ENCODE measurements around the gene COL6A3. TPM values are rescaled to one million over a fixed set of nuclear protein-coding genes. Genes with fewer than 3 reads are reported as not detected.

Gene COL6A3
- total and polyA plus RNA-seq, 4 experiments from 2014 or later, result 0.56 to 2.1 (median 1.5) TPM; not detected in 1

- no peak for DNase-seq
- Histone ChIP-seq H3K4me1 (ENCODE audit: insufficient read depth, low read length) (no peaks in the 10 kb centered on the region), H3K36me3 (ENCODE audit: insufficient read depth, low read length) (no peaks in the 10 kb centered on the region), H3K9me3 (ENCODE audit: control insufficient read depth in 1 of 2, low read length in 2 of 2) (no peaks in the 10 kb centered on the region), H3K27ac (ENCODE audit: low read depth, low read length) (no peak overlapping the region), H3K4me3 (ENCODE audit: low read length in 2 of 2) (no peak overlapping the region), H3K27me3 (ENCODE audit: insufficient read depth, low read length) (no peaks in the 10 kb centered on the region)
- Mint-ChIP-seq H3K4me1 (peaks cover 0 to 9% (median 3%) of the 10 kb centered on the region in 4 donors), H3K4me3 (no peak overlapping the region), H3K9me3 (peaks cover 0 to 3% (median 0%) of the 10 kb centered on the region in 8 donors), H3K36me3 (no peaks in the 10 kb centered on the region), H3K27ac (no peak overlapping the region), H3K27me3 (peaks cover 0 to 1% of the 10 kb centered on the region in 2 donors)
- intact Hi-C loops (cut with micrococcal nuclease), result no loop called here
- ChIA-PET CTCF (ENCODE audit: partially characterized antibody) (interaction anchor here (1.2 kb wide), 1 partner anchor 20 kb away, joined by 4 read pairs; no protein-coding TSS in a partner anchor), POLR2A (ENCODE audit: partially characterized antibody) (no interaction called here)
These were observed 41.8 kb upstream of the COL6A3 start for GRCh38 chr2:237455764-237456163.

GRCh38 chr2:237453671-237454070 lies 39.7 kb upstream of the COL6A3 start:
- no peak overlapping the region for H3K4me3 ChIP-seq (ENCODE audit: low read length in 2 of 2)
- ChIA-PET CTCF (ENCODE audit: partially characterized antibody) (interaction anchor here (2.6 kb wide), 1 partner anchor 32 kb away, joined by 16 read pairs; no protein-coding TSS in a partner anchor), POLR2A (ENCODE audit: partially characterized antibody) (no interaction called here)
- no peak overlapping the region for H3K27ac ChIP-seq (ENCODE audit: low read depth, low read length)
- peaks cover 0 to 11% (median 7%) of the 10 kb centered on the region in 4 donors for H3K4me1 Mint-ChIP-seq
- no peaks in the 10 kb centered on the region for H3K27me3 ChIP-seq (ENCODE audit: insufficient read depth, low read length)
- no peaks in the 10 kb centered on the region for H3K27me3 Mint-ChIP-seq
- peak overlapping the region in 1 of 7 donors; percentile 48 for H3K27ac Mint-ChIP-seq
- DNase-seq, result no peak
- no peaks in the 10 kb centered on the region for H3K9me3 ChIP-seq (ENCODE audit: control insufficient read depth in 1 of 2, low read length in 2 of 2)
- no peaks in the 10 kb centered on the region for H3K36me3 ChIP-seq (ENCODE audit: insufficient read depth, low read length)
- no peaks in the 10 kb centered on the region for H3K4me1 ChIP-seq (ENCODE audit: insufficient read depth, low read length)
- peaks cover 0 to 3% (median 0%) of the 10 kb centered on the region in 8 donors for H3K9me3 Mint-ChIP-seq
- intact Hi-C loops (cut with micrococcal nuclease), result no loop called here
- H3K36me3 Mint-ChIP-seq, result no peaks in the 10 kb centered on the region
- H3K4me3 Mint-ChIP-seq, result no peak overlapping the region

GRCh38 chr2:237452861-237453260 lies 38.9 kb upstream of the COL6A3 start:
- CTCF ChIA-PET (ENCODE audit: partially characterized antibody), result interaction anchor here (2.6 kb wide), 1 partner anchor 31 kb away, joined by 16 read pairs; no protein-coding TSS in a partner anchor
- DNase-seq, result no peak
- no peaks in the 10 kb centered on the region for H3K27me3 Mint-ChIP-seq
- Histone ChIP-seq H3K4me1 (ENCODE audit: insufficient read depth, low read length) (no peaks in the 10 kb centered on the region), H3K27ac (ENCODE audit: low read depth, low read length) (no peak overlapping the region), H3K9me3 (ENCODE audit: control insufficient read depth in 1 of 2, low read length in 2 of 2) (no peaks in the 10 kb centered on the region), H3K27me3 (ENCODE audit: insufficient read depth, low read length) (no peaks in the 10 kb centered on the region), H3K4me3 (ENCODE audit: low read length in 2 of 2) (no peak overlapping the region), H3K36me3 (ENCODE audit: insufficient read depth, low read length) (no peaks in the 10 kb centered on the region)
- H3K4me3 Mint-ChIP-seq, result no peak overlapping the region
- no peak overlapping the region for H3K27ac Mint-ChIP-seq
- H3K36me3 Mint-ChIP-seq, result no peaks in the 10 kb centered on the region
- intact Hi-C loops (cut with micrococcal nuclease), result no loop called here
- peaks cover 0 to 3% (median 0%) of the 10 kb centered on the region in 8 donors for H3K9me3 Mint-ChIP-seq
- POLR2A ChIA-PET (ENCODE audit: partially characterized antibody), result no interaction called here
- peaks cover 0 to 9% (median 4%) of the 10 kb centered on the region in 4 donors for H3K4me1 Mint-ChIP-seq

- peaks cover 0 to 9% (median 4%) of the 10 kb centered on the region in 4 donors for H3K4me1 Mint-ChIP-seq
- H3K9me3 ChIP-seq (ENCODE audit: control insufficient read depth in 1 of 2, low read length in 2 of 2), result no peaks in the 10 kb centered on the region
- POLR2A ChIA-PET (ENCODE audit: partially characterized antibody), result no interaction called here
- H3K27me3 ChIP-seq (ENCODE audit: insufficient read depth, low read length), result no peaks in the 10 kb centered on the region
- no peak overlapping the region for H3K27ac ChIP-seq (ENCODE audit: low read depth, low read length)
- CTCF ChIA-PET (ENCODE audit: partially characterized antibody), result interaction anchor here (1.1 to 4.6 kb wide), 7 partner anchors 10 to 32 kb away, joined by 3 to 19 read pairs (median 5); no protein-coding TSS in a partner anchor
- no peaks in the 10 kb centered on the region for H3K36me3 ChIP-seq (ENCODE audit: insufficient read depth, low read length)
- no peak overlapping the region for H3K27ac Mint-ChIP-seq
- H3K4me1 ChIP-seq (ENCODE audit: insufficient read depth, low read length), result no peaks in the 10 kb centered on the region
- no peak for DNase-seq
- no peak overlapping the region for H3K4me3 Mint-ChIP-seq
- H3K36me3 Mint-ChIP-seq, result no peaks in the 10 kb centered on the region
- no peaks in the 10 kb centered on the region for H3K27me3 Mint-ChIP-seq
- H3K9me3 Mint-ChIP-seq, result peaks cover 0 to 3% (median 0%) of the 10 kb centered on the region in 8 donors
- intact Hi-C loops (cut with micrococcal nuclease), result no loop called here
- no peak overlapping the region for H3K4me3 ChIP-seq (ENCODE audit: low read length in 2 of 2)
These were observed 37.9 kb upstream of the COL6A3 start for GRCh38 chr2:237451643-237452469.

- Mint-ChIP-seq H3K27me3 (no peaks in the 10 kb centered on the region), H3K27ac (no peak overlapping the region), H3K4me3 (no peak overlapping the region), H3K9me3 (peaks cover 0 to 3% (median 0%) of the 10 kb centered on the region in 8 donors), H3K36me3 (no peaks in the 10 kb centered on the region), H3K4me1 (peaks cover 0 to 9% (median 4%) of the 10 kb centered on the region in 4 donors)
- no peaks in the 10 kb centered on the region for H3K27me3 ChIP-seq (ENCODE audit: insufficient read depth, low read length)
- intact Hi-C loops (cut with micrococcal nuclease), result no loop called here
- H3K36me3 ChIP-seq (ENCODE audit: insufficient read depth, low read length), result no peaks in the 10 kb centered on the region
- CTCF ChIA-PET (ENCODE audit: partially characterized antibody), result interaction anchor here (1.3 to 4.6 kb wide), 6 partner anchors 9 to 31 kb away, joined by 3 to 19 read pairs (median 6); no protein-coding TSS in a partner anchor
- no peaks in the 10 kb centered on the region for H3K4me1 ChIP-seq (ENCODE audit: insufficient read depth, low read length)
- no peaks in the 10 kb centered on the region for H3K9me3 ChIP-seq (ENCODE audit: control insufficient read depth in 1 of 2, low read length in 2 of 2)
- POLR2A ChIA-PET (ENCODE audit: partially characterized antibody), result interaction anchor here (2.2 kb wide), 1 partner anchor 17 kb away, joined by 7 read pairs; no protein-coding TSS in a partner anchor
- H3K4me3 ChIP-seq (ENCODE audit: low read length in 2 of 2), result no peak overlapping the region
- H3K27ac ChIP-seq (ENCODE audit: low read depth, low read length), result no peak overlapping the region
- no peak for DNase-seq
These were observed 36.6 kb upstream of the COL6A3 start for GRCh38 chr2:237450583-237450982.

- Histone ChIP-seq H3K36me3 (ENCODE audit: insufficient read depth, low read length) (no peaks in the 10 kb centered on the region), H3K4me1 (ENCODE audit: insufficient read depth, low read length) (no peaks in the 10 kb centered on the region), H3K27ac (ENCODE audit: low read depth, low read length) (no peak overlapping the region), H3K27me3 (ENCODE audit: insufficient read depth, low read length) (no peaks in the 10 kb centered on the region), H3K4me3 (ENCODE audit: low read length in 2 of 2) (no peak overlapping the region), H3K9me3 (ENCODE audit: control insufficient read depth in 1 of 2, low read length in 2 of 2) (no peaks in the 10 kb centered on the region)
- ChIA-PET POLR2A (ENCODE audit: partially characterized antibody) (interaction anchor here (2.2 kb wide), 1 partner anchor 16 kb away, joined by 7 read pairs; no protein-coding TSS in a partner anchor), CTCF (ENCODE audit: partially characterized antibody) (interaction anchor here (2.0 to 4.6 kb wide), 3 partner anchors 17 to 28 kb away, joined by 4 to 19 read pairs (median 18); no protein-coding TSS in a partner anchor)
- peaks cover 0 to 3% (median 0%) of the 10 kb centered on the region in 8 donors for H3K9me3 Mint-ChIP-seq
- no peak overlapping the region for H3K27ac Mint-ChIP-seq
- H3K4me3 Mint-ChIP-seq, result no peak overlapping the region
- no peak for DNase-seq
- no peaks in the 10 kb centered on the region for H3K27me3 Mint-ChIP-seq
- intact Hi-C loops (cut with micrococcal nuclease), result no loop called here
- H3K4me1 Mint-ChIP-seq, result peaks cover 0 to 9% (median 4%) of the 10 kb centered on the region in 4 donors
- no peaks in the 10 kb centered on the region for H3K36me3 Mint-ChIP-seq
These were observed 36.1 kb upstream of the COL6A3 start for GRCh38 chr2:237450108-237450507.

GRCh38 chr2:237449193-237449881 lies 35.4 kb upstream of the COL6A3 start:
- POLR2A ChIA-PET (ENCODE audit: partially characterized antibody), result interaction anchor here (2.2 kb wide), 1 partner anchor 16 kb away, joined by 7 read pairs; no protein-coding TSS in a partner anchor
- H3K27ac ChIP-seq (ENCODE audit: low read depth, low read length), result no peak overlapping the region

More at GRCh38 chr2:237449193-237449881, 35.4 kb upstream of the COL6A3 start:
- no peak overlapping the region for H3K4me3 Mint-ChIP-seq
- H3K9me3 Mint-ChIP-seq, result peaks cover 0 to 2% (median 0%) of the 10 kb centered on the region in 8 donors
- no peaks in the 10 kb centered on the region for H3K36me3 Mint-ChIP-seq
- H3K9me3 ChIP-seq (ENCODE audit: control insufficient read depth in 1 of 2, low read length in 2 of 2), result no peaks in the 10 kb centered on the region
- no peaks in the 10 kb centered on the region for H3K27me3 ChIP-seq (ENCODE audit: insufficient read depth, low read length)
- no peaks in the 10 kb centered on the region for H3K36me3 ChIP-seq (ENCODE audit: insufficient read depth, low read length)
- H3K4me3 ChIP-seq (ENCODE audit: low read length in 2 of 2), result no peak overlapping the region
- no peaks in the 10 kb centered on the region for H3K4me1 ChIP-seq (ENCODE audit: insufficient read depth, low read length)
- H3K27ac Mint-ChIP-seq, result no peak overlapping the region
- H3K27me3 Mint-ChIP-seq, result no peaks in the 10 kb centered on the region
- intact Hi-C loops (cut with micrococcal nuclease), result no loop called here
- H3K4me1 Mint-ChIP-seq, result peaks cover 0 to 9% (median 4%) of the 10 kb centered on the region in 4 donors
- CTCF ChIA-PET (ENCODE audit: partially characterized antibody), result interaction anchor here (0.6 to 4.6 kb wide), 4 partner anchors 16 to 131 kb away, joined by 4 to 19 read pairs (median 6); no protein-coding TSS in a partner anchor
- DNase-seq, result no peak
